Neural cell (in vitro differentiated cells): ENCODE results near the gene ARL8A. TPM values are rescaled to one million over a fixed set of nuclear protein-coding genes. Genes with fewer than 3 reads are reported as not detected.

Source experiments
- H2AFZ ChIP-seq: fragments of 200-600, 300-800 bp; sonication (generic), shearing (Covaris generic); 2 replicates; pipeline ENCODE4 v1.6.0; 2014; ENCODE audit warnings: low read depth, mild to moderate bottlenecking, antibody characterized with exemption, low read length, moderate library complexity
- H3F3A ChIP-seq: fragments of 200-600 bp; shearing (Covaris generic); 2 replicates; pipeline ENCODE4 v1.6.1; 2016; ENCODE audit warnings: mild to moderate bottlenecking, moderate library complexity, mixed read lengths, antibody characterized with exemption, low read length; ENCODE audit not compliant: insufficient read depth, poor library complexity, severe bottlenecking
- H3K27ac ChIP-seq: fragments of 200-600, 300-800 bp; sonication (generic), shearing (Covaris generic); 2 replicates; pipeline ENCODE4 v1.5.1; 2014; ENCODE audit warnings: mild to moderate bottlenecking, low read length, moderate library complexity
- H3K27me3 ChIP-seq: fragments of 300-800, 200-600 bp; sonication (generic), shearing (Covaris generic); 2 replicates; pipeline ENCODE4 v1.6.0; 2014; ENCODE audit warnings: mild to moderate bottlenecking, low read depth, low read length, moderate library complexity; ENCODE audit not compliant: insufficient read depth
- H3K36me3 ChIP-seq: fragments of 300-800, 200-600 bp; sonication (generic), shearing (Covaris generic); 2 replicates; pipeline ENCODE4 v1.5.1; 2014; ENCODE audit warnings: mild to moderate bottlenecking, antibody characterized with exemption, low read length, moderate library complexity; ENCODE audit not compliant: insufficient read depth
- H3K4me2 ChIP-seq: fragments of 300-800, 200-600 bp; sonication (generic), shearing (Covaris generic); 2 replicates; pipeline ENCODE4 v1.6.0; 2014; ENCODE audit warnings: mild to moderate bottlenecking, low read length
- H3K4me3 ChIP-seq: fragments of 300-800, 200-600 bp; sonication (generic), shearing (Covaris generic); 2 replicates; pipeline ENCODE4 v1.5.1; 2014; ENCODE audit warnings: mild to moderate bottlenecking, low read length, moderate library complexity
- H3K79me2 ChIP-seq: fragments of 200-600 bp; shearing (Covaris generic); replicated peaks from 2 replicates; pipeline ENCODE4 v1.6.0; 2014; ENCODE audit warnings: mild to moderate bottlenecking, low read length, moderate library complexity; ENCODE audit not compliant: insufficient read depth
- H3K9ac ChIP-seq: fragments of 300-800, 200-600 bp; sonication (generic), shearing (Covaris generic); 2 replicates; pipeline ENCODE4 v1.6.1; 2016; ENCODE audit warnings: mild to moderate bottlenecking, low read length, mixed read lengths
- H3K9me2 ChIP-seq: fragments of 200-600 bp; shearing (Covaris generic); 2 replicates; pipeline ENCODE4 v1.6.1; 2016; ENCODE audit warnings: mild to moderate bottlenecking, low read length, mixed read lengths; ENCODE audit not compliant: insufficient read depth
- H3K9me3 ChIP-seq: fragments of 200-600, 300-800 bp; sonication (generic), shearing (Covaris generic); 2 replicates; pipeline ENCODE4 v1.6.1; 2016; ENCODE audit warnings: mild to moderate bottlenecking, mixed run types, low read length, moderate library complexity, mixed read lengths
- H4K20me1 ChIP-seq: fragments of 200-600 bp; shearing (Covaris generic); 2 replicates; pipeline ENCODE4 v1.6.1; 2016; ENCODE audit warnings: mild to moderate bottlenecking, mixed run types; ENCODE audit not compliant: insufficient read depth
- CTCF ChIP-seq: fragments of 450-650 bp; IDR thresholded peaks from 2 replicates; pipeline ENCODE4 v1.5.1; 2014; ENCODE audit warnings: antibody characterized with exemption, mild to moderate bottlenecking, moderate library complexity; ENCODE audit not compliant: poor library complexity, severe bottlenecking
- EP300 ChIP-seq: fragments of 450-650 bp; conservative IDR thresholded peaks from 2 replicates; pipeline ENCODE4 v1.6.1; 2014; ENCODE audit warnings: antibody characterized with exemption, mild to moderate bottlenecking, moderate library complexity; ENCODE audit not compliant: poor library complexity, severe bottlenecking
- EZH2 ChIP-seq: fragments of 200-600, 300-800 bp; shearing (Covaris generic), sonication (generic); IDR thresholded peaks from 2 replicates; pipeline ENCODE4 v1.6.1; 2014; ENCODE audit warnings: antibody characterized with exemption, low read length, borderline replicate concordance, mild to moderate bottlenecking; ENCODE audit not compliant: insufficient read depth, poor library complexity, severe bottlenecking
- MXI1 ChIP-seq: fragments of 450-650 bp; conservative IDR thresholded peaks from 2 replicates; pipeline ENCODE4 v1.6.1; 2014; ENCODE audit warnings: antibody characterized with exemption, mild to moderate bottlenecking; ENCODE audit not compliant: poor library complexity, severe bottlenecking
- POLR2AphosphoS5 ChIP-seq: IDR thresholded peaks from 2 replicates; pipeline ENCODE4 v1.6.1; 2012
- RAD21 ChIP-seq: fragments of 450-650 bp; conservative IDR thresholded peaks from 2 replicates; pipeline ENCODE4 v1.6.1; 2014; ENCODE audit warnings: antibody characterized with exemption, mild to moderate bottlenecking, moderate library complexity
- REST ChIP-seq: IDR thresholded peaks from 2 replicates; pipeline ENCODE4 v1.6.1; 2012; ENCODE audit warnings: borderline replicate concordance
- SMC3 ChIP-seq: fragments of 450-650 bp; conservative IDR thresholded peaks from 2 replicates; pipeline ENCODE4 v1.6.1; 2014; ENCODE audit warnings: antibody characterized with exemption, mild to moderate bottlenecking, moderate library complexity; ENCODE audit not compliant: poor library complexity
- TAF1 ChIP-seq: IDR thresholded peaks from 2 replicates; pipeline ENCODE4 v1.6.1; 2012; ENCODE audit warnings: low read depth
- polyA plus RNA-seq: library from polyadenylated mRNA; depleted of rRNA; stranded (reverse); fragments of >200 nt; gene quantifications from 2 replicates; pipeline ENCODE4 v1.2.3, GENCODE V29; 2014

Gene ARL8A
- polyA plus RNA-seq, 1 donor from 2014 or later: 89.4 TPM

GRCh38 chr1:202104073-202104472 lies 40.5 kb downstream of the ARL8A start:
- no peaks in the 10 kb centered on the region for H3K79me2 ChIP-seq
- H3K27me3 ChIP-seq: no peaks in the 10 kb centered on the region
- H3K36me3 ChIP-seq: no peaks in the 10 kb centered on the region
- no peaks in the 10 kb centered on the region for H3F3A ChIP-seq
- H3K9ac ChIP-seq: no peak overlapping the region
- no peak overlapping the region for H3K27ac ChIP-seq
- no peaks in the 10 kb centered on the region for H4K20me1 ChIP-seq
- H3K4me2 ChIP-seq: no peak overlapping the region
- H3K4me3 ChIP-seq: no peak overlapping the region
- TF ChIP-seq RAD21 (no peak), REST (no peak), TAF1 (no peak), CTCF (no peak), MXI1 (no peak), SMC3 (no peak), EZH2 (no peak), EP300 (no peak)
- H3K9me3 ChIP-seq: no peaks in the 10 kb centered on the region
- H3K9me2 ChIP-seq: no peaks in the 10 kb centered on the region
- H2AFZ ChIP-seq: no peak overlapping the region

- Histone ChIP-seq H3F3A (no peaks in the 10 kb centered on the region), H4K20me1 (no peaks in the 10 kb centered on the region), H3K27me3 (no peaks in the 10 kb centered on the region), H3K9me3 (no peaks in the 10 kb centered on the region), H3K9ac (no peak overlapping the region), H3K36me3 (no peaks in the 10 kb centered on the region), H3K27ac (no peak overlapping the region), H3K4me3 (no peak overlapping the region), H3K9me2 (no peaks in the 10 kb centered on the region), H2AFZ (no peak overlapping the region), H3K79me2 (no peaks in the 10 kb centered on the region), H3K4me2 (no peak overlapping the region)
- TF ChIP-seq MXI1 (no peak), EP300 (no peak), POLR2AphosphoS5 (no peak), SMC3 (no peak), RAD21 (no peak), TAF1 (no peak), REST (no peak), CTCF (no peak), EZH2 (no peak)
Observed at GRCh38 chr1:202101184-202101583, 43.4 kb downstream of the ARL8A start.
